ENCODE data around the gene MVB12B. TPM values are rescaled to one million over a fixed set of nuclear protein-coding genes. Genes with fewer than 3 reads are reported as not detected.

Gene MVB12B
- total RNA-seq, 2 experiments from 2014 or later: 2.6 TPM

GRCh38 chr9:126451316-126451885, 124.8 kb downstream of the MVB12B start:
- intact Hi-C loops (cut with micrococcal nuclease): no loop called here
- H3K4me3 Mint-ChIP-seq: no peak overlapping the region
- H3K27me3 Mint-ChIP-seq (ENCODE audit: low read depth): no peaks in the 10 kb centered on the region
- no peak for DNase-seq
- CTCF ChIA-PET: interaction anchor here (1.0 kb wide), 1 partner anchor 40 kb away, joined by 3 read pairs; no protein-coding TSS in a partner anchor
- no peak overlapping the region for H3K27ac Mint-ChIP-seq
- H3K9me3 Mint-ChIP-seq: no peaks in the 10 kb centered on the region
- H3K36me3 Mint-ChIP-seq (ENCODE audit: low read depth): no peaks in the 10 kb centered on the region
- no peaks in the 10 kb centered on the region for H3K4me1 Mint-ChIP-seq (ENCODE audit: low read depth)

GRCh38 chr9:126452106-126452505, 125.5 kb downstream of the MVB12B start:
- CTCF ChIA-PET: interaction anchor here (1.0 kb wide), 1 partner anchor 39 kb away, joined by 3 read pairs; no protein-coding TSS in a partner anchor
- H3K36me3 Mint-ChIP-seq (ENCODE audit: low read depth): no peaks in the 10 kb centered on the region
- DNase-seq: no peak
- H3K9me3 Mint-ChIP-seq: no peaks in the 10 kb centered on the region
- H3K4me3 Mint-ChIP-seq: no peak overlapping the region
- no peak overlapping the region for H3K27ac Mint-ChIP-seq
- H3K4me1 Mint-ChIP-seq (ENCODE audit: low read depth): no peaks in the 10 kb centered on the region
- intact Hi-C loops (cut with micrococcal nuclease): no loop called here
- H3K27me3 Mint-ChIP-seq (ENCODE audit: low read depth): no peaks in the 10 kb centered on the region

GRCh38 chr9:126453156-126453963, 126.7 kb downstream of the MVB12B start:
- CTCF ChIA-PET: interaction anchor here (0.6 kb wide), 1 partner anchor 13 kb away, joined by 4 read pairs; no protein-coding TSS in a partner anchor
- DNase-seq: no peak
- intact Hi-C loops (cut with micrococcal nuclease): no loop called here
- Mint-ChIP-seq H3K27ac (no peak overlapping the region), H3K9me3 (no peaks in the 10 kb centered on the region), H3K4me1 (ENCODE audit: low read depth) (no peaks in the 10 kb centered on the region), H3K27me3 (ENCODE audit: low read depth) (no peaks in the 10 kb centered on the region), H3K4me3 (no peak overlapping the region), H3K36me3 (ENCODE audit: low read depth) (no peaks in the 10 kb centered on the region)

- no peak overlapping the region for H3K4me3 Mint-ChIP-seq
- no peaks in the 10 kb centered on the region for H3K27me3 Mint-ChIP-seq (ENCODE audit: low read depth)
- no peak for DNase-seq
- H3K27ac Mint-ChIP-seq: no peak overlapping the region
- no peaks in the 10 kb centered on the region for H3K4me1 Mint-ChIP-seq (ENCODE audit: low read depth)
- no peaks in the 10 kb centered on the region for H3K36me3 Mint-ChIP-seq (ENCODE audit: low read depth)
- H3K9me3 Mint-ChIP-seq: no peaks in the 10 kb centered on the region
- CTCF ChIA-PET: no interaction called here
- intact Hi-C loops (cut with micrococcal nuclease): no loop called here
These were observed 127.6 kb downstream of the MVB12B start for GRCh38 chr9:126454215-126454614.

GRCh38 chr9:126454795-126455194, 128.2 kb downstream of the MVB12B start:
- H3K27ac Mint-ChIP-seq: no peak overlapping the region
- no peak overlapping the region for H3K4me3 Mint-ChIP-seq
- H3K9me3 Mint-ChIP-seq: no peaks in the 10 kb centered on the region
- CTCF ChIA-PET: no interaction called here
- no peak for DNase-seq
- no peaks in the 10 kb centered on the region for H3K27me3 Mint-ChIP-seq (ENCODE audit: low read depth)
- intact Hi-C loops (cut with micrococcal nuclease): no loop called here
- no peaks in the 10 kb centered on the region for H3K4me1 Mint-ChIP-seq (ENCODE audit: low read depth)
- no peaks in the 10 kb centered on the region for H3K36me3 Mint-ChIP-seq (ENCODE audit: low read depth)

- Mint-ChIP-seq H3K9me3 (no peaks in the 10 kb centered on the region), H3K4me1 (ENCODE audit: low read depth) (no peaks in the 10 kb centered on the region), H3K4me3 (no peak overlapping the region), H3K27me3 (ENCODE audit: low read depth) (no peaks in the 10 kb centered on the region), H3K36me3 (ENCODE audit: low read depth) (no peaks in the 10 kb centered on the region), H3K27ac (no peak overlapping the region)
- intact Hi-C loops (cut with micrococcal nuclease): no loop called here
- CTCF ChIA-PET: interaction anchor here (1.3 kb wide), 1 partner anchor 14 kb away, joined by 3 read pairs; no protein-coding TSS in a partner anchor
- DNase-seq: no peak
These were observed 130.0 kb downstream of the MVB12B start for GRCh38 chr9:126456441-126457174.

GRCh38 chr9:126457175-126457547, 130.5 kb downstream of the MVB12B start:
- no peak overlapping the region for H3K4me3 Mint-ChIP-seq
- intact Hi-C loops (cut with micrococcal nuclease): no loop called here
- no peaks in the 10 kb centered on the region for H3K4me1 Mint-ChIP-seq (ENCODE audit: low read depth)
- no peaks in the 10 kb centered on the region for H3K36me3 Mint-ChIP-seq (ENCODE audit: low read depth)
- no peak overlapping the region for H3K27ac Mint-ChIP-seq
- CTCF ChIA-PET: interaction anchor here (1.3 kb wide), 1 partner anchor 15 kb away, joined by 3 read pairs; no protein-coding TSS in a partner anchor
- no peaks in the 10 kb centered on the region for H3K27me3 Mint-ChIP-seq (ENCODE audit: low read depth)
- DNase-seq: no peak
- H3K9me3 Mint-ChIP-seq: no peaks in the 10 kb centered on the region

- no peaks in the 10 kb centered on the region for H3K36me3 Mint-ChIP-seq (ENCODE audit: low read depth)
- CTCF ChIA-PET: no interaction called here
- intact Hi-C loops (cut with micrococcal nuclease): no loop called here
- H3K9me3 Mint-ChIP-seq: no peaks in the 10 kb centered on the region
- H3K4me1 Mint-ChIP-seq (ENCODE audit: low read depth): no peaks in the 10 kb centered on the region
- no peak for DNase-seq
- H3K4me3 Mint-ChIP-seq: no peak overlapping the region
- no peak overlapping the region for H3K27ac Mint-ChIP-seq
- no peaks in the 10 kb centered on the region for H3K27me3 Mint-ChIP-seq (ENCODE audit: low read depth)
These were observed 131.3 kb downstream of the MVB12B start for GRCh38 chr9:126457890-126458289.

GRCh38 chr9:126459126-126459525, 132.5 kb downstream of the MVB12B start:
- Mint-ChIP-seq H3K9me3 (no peaks in the 10 kb centered on the region), H3K36me3 (ENCODE audit: low read depth) (no peaks in the 10 kb centered on the region), H3K27me3 (ENCODE audit: low read depth) (no peaks in the 10 kb centered on the region), H3K4me3 (no peak overlapping the region), H3K4me1 (ENCODE audit: low read depth) (no peaks in the 10 kb centered on the region), H3K27ac (no peak overlapping the region)
- CTCF ChIA-PET: no interaction called here
- DNase-seq: no peak
- intact Hi-C loops (cut with micrococcal nuclease): no loop called here

GRCh38 chr9:126459546-126459945, 132.9 kb downstream of the MVB12B start:
- H3K4me3 Mint-ChIP-seq: no peak overlapping the region
- no peaks in the 10 kb centered on the region for H3K27me3 Mint-ChIP-seq (ENCODE audit: low read depth)
- intact Hi-C loops (cut with micrococcal nuclease): no loop called here
- no peak for DNase-seq
- H3K9me3 Mint-ChIP-seq: no peaks in the 10 kb centered on the region
- no peak overlapping the region for H3K27ac Mint-ChIP-seq
- H3K4me1 Mint-ChIP-seq (ENCODE audit: low read depth): no peaks in the 10 kb centered on the region
- no peaks in the 10 kb centered on the region for H3K36me3 Mint-ChIP-seq (ENCODE audit: low read depth)
- CTCF ChIA-PET: interaction anchor here (0.6 kb wide), 1 partner anchor 102 kb away, joined by 3 read pairs; no protein-coding TSS in a partner anchor

- Mint-ChIP-seq H3K9me3 (no peaks in the 10 kb centered on the region), H3K4me3 (no peak overlapping the region), H3K36me3 (ENCODE audit: low read depth) (no peaks in the 10 kb centered on the region), H3K27me3 (ENCODE audit: low read depth) (no peaks in the 10 kb centered on the region), H3K27ac (no peak overlapping the region), H3K4me1 (ENCODE audit: low read depth) (no peaks in the 10 kb centered on the region)
- no peak for DNase-seq
- intact Hi-C loops (cut with micrococcal nuclease): no loop called here
- CTCF ChIA-PET: interaction anchor here (0.6 kb wide), 1 partner anchor 103 kb away, joined by 3 read pairs; no protein-coding TSS in a partner anchor
These were observed 133.6 kb downstream of the MVB12B start for GRCh38 chr9:126459965-126460843.

- Mint-ChIP-seq H3K4me3 (no peak overlapping the region), H3K9me3 (no peaks in the 10 kb centered on the region), H3K27ac (no peak overlapping the region), H3K36me3 (ENCODE audit: low read depth) (no peaks in the 10 kb centered on the region), H3K4me1 (ENCODE audit: low read depth) (no peaks in the 10 kb centered on the region), H3K27me3 (ENCODE audit: low read depth) (no peaks in the 10 kb centered on the region)
- CTCF ChIA-PET: no interaction called here
- no peak for DNase-seq
- intact Hi-C loops (cut with micrococcal nuclease): no loop called here
These were observed 134.4 kb downstream of the MVB12B start for GRCh38 chr9:126461029-126461428.

Measured in activated naive CD4-positive, alpha-beta T cell treated with anti-CD3 and anti-CD28 coated beads for 36 hours (primary cell).